ENCODE data around the gene MTIF3. TPM values are rescaled to one million over a fixed set of nuclear protein-coding genes. Genes with fewer than 3 reads are reported as not detected.

The MTIF3 gene
- total RNA-seq, 6 experiments from 2014 or later: 26.4 to 39.4 (median 33.2) TPM

DNA sequence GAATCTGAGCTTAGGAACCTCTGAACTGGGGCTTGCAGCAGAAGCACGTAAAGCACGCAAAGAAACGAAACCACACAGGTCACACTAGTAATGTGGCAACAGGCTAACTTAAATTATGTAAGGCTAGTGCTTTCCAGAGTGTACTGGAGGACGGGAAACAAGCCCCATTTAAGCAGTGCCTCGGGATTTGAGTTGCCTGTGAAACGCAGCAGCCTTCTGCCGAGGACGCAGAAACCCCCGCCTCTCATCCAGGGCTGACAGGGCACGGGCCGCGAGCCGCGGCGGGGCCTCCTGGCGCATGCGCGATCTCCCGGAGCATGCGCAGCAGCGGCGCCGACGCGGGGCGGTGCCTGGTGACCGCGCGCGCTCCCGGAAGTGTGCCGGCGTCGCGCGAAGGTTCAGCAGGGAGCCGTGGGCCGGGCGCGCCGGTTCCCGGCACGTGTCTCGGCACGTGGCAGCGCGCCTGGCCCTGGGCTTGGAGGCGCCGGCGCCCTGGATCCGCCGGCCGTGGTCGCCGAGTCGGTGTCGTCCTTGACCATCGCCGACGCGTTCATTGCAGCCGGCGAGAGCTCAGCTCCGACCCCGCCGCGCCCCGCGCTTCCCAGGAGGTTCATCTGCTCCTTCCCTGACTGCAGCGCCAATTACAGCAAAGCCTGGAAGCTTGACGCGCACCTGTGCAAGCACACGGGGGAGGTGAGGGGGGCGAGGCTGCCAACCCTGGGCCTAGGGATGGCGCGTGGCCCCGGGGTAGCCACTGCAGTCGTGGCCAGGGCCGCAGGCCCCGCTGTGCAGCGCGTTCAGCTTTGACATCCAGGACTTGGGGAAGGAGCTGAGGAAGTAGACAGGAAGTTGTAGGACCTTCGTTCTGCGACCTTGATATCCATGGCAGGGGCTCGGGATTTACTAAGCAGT is 25.9 kb downstream of the MTIF3 start, which contains the start of gene GTF3A:
Gene GTF3A, plus strand, starts transcription at position 374 of the 912 bp plus-strand sequence.
- peaks cover 35% of the 10 kb centered on the region for H3K4me1 Mint-ChIP-seq (ENCODE audit: low read depth)
- H3K36me3 Mint-ChIP-seq (ENCODE audit: low read depth): peaks cover 27% of the 10 kb centered on the region
- peak within 1 kb of the TSS; percentile 66 for H3K27ac Mint-ChIP-seq
- peak; percentile 63 for DNase-seq
- H3K4me3 Mint-ChIP-seq: peak within 1 kb of the TSS; percentile 87
- TF ChIP-seq, protein P1, sequence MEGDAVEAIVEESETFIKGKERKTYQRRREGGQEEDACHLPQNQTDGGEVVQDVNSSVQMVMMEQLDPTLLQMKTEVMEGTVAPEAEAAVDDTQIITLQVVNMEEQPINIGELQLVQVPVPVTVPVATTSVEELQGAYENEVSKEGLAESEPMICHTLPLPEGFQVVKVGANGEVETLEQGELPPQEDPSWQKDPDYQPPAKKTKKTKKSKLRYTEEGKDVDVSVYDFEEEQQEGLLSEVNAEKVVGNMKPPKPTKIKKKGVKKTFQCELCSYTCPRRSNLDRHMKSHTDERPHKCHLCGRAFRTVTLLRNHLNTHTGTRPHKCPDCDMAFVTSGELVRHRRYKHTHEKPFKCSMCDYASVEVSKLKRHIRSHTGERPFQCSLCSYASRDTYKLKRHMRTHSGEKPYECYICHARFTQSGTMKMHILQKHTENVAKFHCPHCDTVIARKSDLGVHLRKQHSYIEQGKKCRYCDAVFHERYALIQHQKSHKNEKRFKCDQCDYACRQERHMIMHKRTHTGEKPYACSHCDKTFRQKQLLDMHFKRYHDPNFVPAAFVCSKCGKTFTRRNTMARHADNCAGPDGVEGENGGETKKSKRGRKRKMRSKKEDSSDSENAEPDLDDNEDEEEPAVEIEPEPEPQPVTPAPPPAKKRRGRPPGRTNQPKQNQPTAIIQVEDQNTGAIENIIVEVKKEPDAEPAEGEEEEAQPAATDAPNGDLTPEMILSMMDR (IDR thresholded peaks at IDR 0.05): no peak
- peaks cover 3% of the 10 kb centered on the region for H3K27me3 Mint-ChIP-seq (ENCODE audit: insufficient read depth)
- H3K9me3 Mint-ChIP-seq: no peaks in the 10 kb centered on the region

DNA sequence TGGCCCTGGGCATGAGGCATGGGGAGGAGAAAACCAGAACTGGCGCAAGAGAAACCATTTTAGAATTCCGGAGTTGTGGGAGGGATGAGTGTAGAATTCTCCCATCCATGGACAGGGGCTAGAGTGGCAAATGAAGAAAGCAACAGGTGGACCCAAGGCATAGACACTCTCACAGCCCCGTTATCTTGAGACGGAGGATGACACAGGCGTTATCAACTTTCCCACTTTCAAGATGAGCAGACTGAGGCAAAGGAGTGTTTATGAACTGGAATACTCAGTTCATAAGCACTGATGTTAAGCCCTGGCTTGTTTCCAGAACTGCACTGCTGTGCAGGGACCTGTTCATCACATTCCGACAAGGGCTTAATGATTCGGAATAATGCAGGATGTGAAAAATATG is 27.0 kb downstream of the MTIF3 start:
- peak overlapping the region; percentile 87 for H3K4me3 Mint-ChIP-seq
- no peak for DNase-seq
- TF ChIP-seq, protein P1 (IDR thresholded peaks at IDR 0.05): no peak

GRCh38 chr13:27421101-27421871 is 29.1 kb downstream of the MTIF3 start:
- H3K9me3 Mint-ChIP-seq: no peaks in the 10 kb centered on the region
- H3K36me3 Mint-ChIP-seq (ENCODE audit: low read depth): peaks cover 12% of the 10 kb centered on the region
- H3K4me3 Mint-ChIP-seq: no peak overlapping the region
- DNase-seq: no peak
- no peak overlapping the region for H3K27ac Mint-ChIP-seq
- H3K4me1 Mint-ChIP-seq (ENCODE audit: low read depth): peaks cover 27% of the 10 kb centered on the region
- TF ChIP-seq, protein P1 (IDR thresholded peaks at IDR 0.05): no peak
- peaks cover 10% of the 10 kb centered on the region for H3K27me3 Mint-ChIP-seq (ENCODE audit: insufficient read depth)

More for the DNA sequence above, 27.0 kb downstream of the MTIF3 start:
- Mint-ChIP-seq H3K9me3 (no peaks in the 10 kb centered on the region), H3K36me3 (ENCODE audit: low read depth) (peaks cover 25% of the 10 kb centered on the region), H3K4me1 (ENCODE audit: low read depth) (peaks cover 40% of the 10 kb centered on the region), H3K27me3 (ENCODE audit: insufficient read depth) (peaks cover 8% of the 10 kb centered on the region), H3K27ac (no peak overlapping the region)

GRCh38 chr13:27419328-27419727 is 31.0 kb downstream of the MTIF3 start:
- H3K4me1 Mint-ChIP-seq (ENCODE audit: low read depth): peaks cover 13% of the 10 kb centered on the region
- H3K4me3 Mint-ChIP-seq: no peak overlapping the region
- H3K9me3 Mint-ChIP-seq: no peaks in the 10 kb centered on the region
- no peaks in the 10 kb centered on the region for H3K36me3 Mint-ChIP-seq (ENCODE audit: low read depth)
- H3K27ac Mint-ChIP-seq: no peak overlapping the region
- DNase-seq: no peak
- H3K27me3 Mint-ChIP-seq (ENCODE audit: insufficient read depth): peaks cover 25% of the 10 kb centered on the region
- TF ChIP-seq, protein P1 (IDR thresholded peaks at IDR 0.05): no peak

DNA sequence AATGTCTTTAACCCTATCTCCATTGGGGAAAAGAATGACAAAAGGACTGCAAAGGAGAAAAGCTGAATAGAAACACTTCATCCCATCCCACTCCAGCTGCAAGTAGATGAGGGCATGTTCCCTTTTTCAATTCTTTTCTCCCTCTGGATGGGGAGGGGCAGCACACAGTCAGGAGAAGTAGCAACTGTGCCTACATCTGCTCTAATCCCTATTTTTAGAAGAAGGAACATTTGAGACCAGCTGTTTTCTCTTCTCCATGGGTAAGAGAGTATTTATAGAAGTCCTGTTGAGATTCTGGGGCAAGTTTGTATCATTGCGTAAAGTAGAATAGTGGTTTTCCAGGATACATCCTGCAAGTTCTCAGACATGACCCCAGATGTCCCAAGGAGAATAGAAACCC is 35.2 kb downstream of the MTIF3 start:
- Mint-ChIP-seq H3K4me1 (ENCODE audit: low read depth) (peaks cover 8% of the 10 kb centered on the region), H3K36me3 (ENCODE audit: low read depth) (no peaks in the 10 kb centered on the region), H3K4me3 (no peak overlapping the region), H3K9me3 (peaks cover 2% of the 10 kb centered on the region), H3K27ac (no peak overlapping the region), H3K27me3 (ENCODE audit: insufficient read depth) (peaks cover 48% of the 10 kb centered on the region)
- TF ChIP-seq, protein P1 (IDR thresholded peaks at IDR 0.05): no peak
- no peak for DNase-seq
